ENCODE results near the gene KLHL10. TPM values are rescaled to one million over a fixed set of nuclear protein-coding genes. Genes with fewer than 3 reads are reported as not detected.

KLHL10 gene
- total RNA-seq, 1 experiment from 2014 or later: not detected

- intact Hi-C loops (cut with micrococcal nuclease): no loop called here
- Histone ChIP-seq H3K4me2 (ENCODE audit: low read length) (peak within 1 kb of the TSS; percentile 99), H3K4me3 (ENCODE audit: low read length) (peak within 1 kb of the TSS; percentile 85), H3K36me3 (ENCODE audit: low read depth, low read length) (no peaks in the 10 kb centered on the region), H3K9me2 (replicated peaks; ENCODE audit: low read length) (no peaks in the 10 kb centered on the region), H2AFZ (ENCODE audit: low read length) (peak within 1 kb of the TSS; percentile 88), H3F3A (ENCODE audit: low read length, unreplicated experiment) (no peaks in the 10 kb centered on the region), H3K4me1 (ENCODE audit: insufficient read depth, low read length) (peaks cover 27% of the 10 kb centered on the region), H3K9ac (ENCODE audit: low read length) (peak within 1 kb of the TSS; percentile 83), H3K27me3 (ENCODE audit: low read length) (no peaks in the 10 kb centered on the region), H3K27ac (ENCODE audit: low read length) (peak within 1 kb of the TSS; percentile 65), H4K20me1 (ENCODE audit: low read length) (no peaks in the 10 kb centered on the region), H3K9me3 (ENCODE audit: low read length) (no peaks in the 10 kb centered on the region), H3K79me2 (ENCODE audit: low read length) (peaks cover 49% of the 10 kb centered on the region)
- ATAC-seq: peak; percentile 40
- ChIA-PET POLR2A (ENCODE audit: unreplicated experiment) (interaction anchor here (0.5 kb wide), 1 partner anchor 95 kb away, joined by 3 read pairs; no protein-coding TSS in a partner anchor), CTCF (no interaction called here)
- TF ChIP-seq EZH2 (IDR thresholded peaks at IDR 0.05; ENCODE audit: low read length, unreplicated experiment): no peak
- TF ChIP-seq EZH2phosphoT487 (IDR thresholded peaks at IDR 0.05; ENCODE audit: borderline replicate concordance, low read length): no peak
- no peak for TF ChIP-seq CTCF (conservative IDR thresholded peaks at IDR 0.05; ENCODE audit: low read depth, low read length)
- peak; percentile 68 for DNase-seq
- BruUV-seq (replicated peaks): no TSS peak
Observed at GRCh38 chr17:41812381-41813151, 25.1 kb upstream of the KLHL10 start, which contains the start of gene FKBP10. Gene FKBP10 (plus strand): TSS chr17:41813004. CDS start chr17:41813035, 31 bp downstream.

GRCh38 chr17:41813152-41813680 lies 24.4 kb upstream of the KLHL10 start:
- no peaks in the 10 kb centered on the region for H3K9me2 ChIP-seq (replicated peaks; ENCODE audit: low read length)
- peak overlapping the region; percentile 65 for H3K27ac ChIP-seq (ENCODE audit: low read length)
- peak overlapping the region; percentile 88 for H2AFZ ChIP-seq (ENCODE audit: low read length)
- intact Hi-C loops (cut with micrococcal nuclease): no loop called here
- no peaks in the 10 kb centered on the region for H3K27me3 ChIP-seq (ENCODE audit: low read length)
- POLR2A ChIA-PET (ENCODE audit: unreplicated experiment): no interaction called here
- no peak for DNase-seq
- H3K79me2 ChIP-seq (ENCODE audit: low read length): peaks cover 49% of the 10 kb centered on the region
- H4K20me1 ChIP-seq (ENCODE audit: low read length): no peaks in the 10 kb centered on the region
- H3K4me1 ChIP-seq (ENCODE audit: insufficient read depth, low read length): peaks cover 27% of the 10 kb centered on the region
- CTCF ChIA-PET: no interaction called here
- no peaks in the 10 kb centered on the region for H3K9me3 ChIP-seq (ENCODE audit: low read length)
- H3K9ac ChIP-seq (ENCODE audit: low read length): peak overlapping the region; percentile 83
- BruUV-seq (replicated peaks): no TSS peak
- TF ChIP-seq EZH2phosphoT487 (IDR thresholded peaks at IDR 0.05; ENCODE audit: borderline replicate concordance, low read length) (no peak), CTCF (conservative IDR thresholded peaks at IDR 0.05; ENCODE audit: low read depth, low read length) (no peak), EZH2 (IDR thresholded peaks at IDR 0.05; ENCODE audit: low read length, unreplicated experiment) (no peak)
- H3K4me3 ChIP-seq (ENCODE audit: low read length): peak overlapping the region; percentile 85
- ATAC-seq: no peak
- no peaks in the 10 kb centered on the region for H3F3A ChIP-seq (ENCODE audit: low read length, unreplicated experiment)
- no peaks in the 10 kb centered on the region for H3K36me3 ChIP-seq (ENCODE audit: low read depth, low read length)
- peak overlapping the region; percentile 99 for H3K4me2 ChIP-seq (ENCODE audit: low read length)

- Histone ChIP-seq H3K9ac (ENCODE audit: low read length) (peak overlapping the region; percentile 83), H4K20me1 (ENCODE audit: low read length) (no peaks in the 10 kb centered on the region), H3K27me3 (ENCODE audit: low read length) (no peaks in the 10 kb centered on the region), H3K36me3 (ENCODE audit: low read depth, low read length) (no peaks in the 10 kb centered on the region), H3K4me1 (ENCODE audit: insufficient read depth, low read length) (peaks cover 27% of the 10 kb centered on the region), H3K27ac (ENCODE audit: low read length) (no peak overlapping the region), H3K4me2 (ENCODE audit: low read length) (peak overlapping the region; percentile 99), H3K79me2 (ENCODE audit: low read length) (peaks cover 46% of the 10 kb centered on the region), H3K9me2 (replicated peaks; ENCODE audit: low read length) (no peaks in the 10 kb centered on the region), H3F3A (ENCODE audit: low read length, unreplicated experiment) (no peaks in the 10 kb centered on the region), H3K9me3 (ENCODE audit: low read length) (no peaks in the 10 kb centered on the region), H2AFZ (ENCODE audit: low read length) (no peak overlapping the region), H3K4me3 (ENCODE audit: low read length) (peak overlapping the region; percentile 85)
- BruUV-seq (replicated peaks): TSS peak; percentile 55
- ATAC-seq (no peak), DNase-seq (no peak)
- no peak for TF ChIP-seq EZH2phosphoT487 (IDR thresholded peaks at IDR 0.05; ENCODE audit: borderline replicate concordance, low read length)
- TF ChIP-seq EZH2 (IDR thresholded peaks at IDR 0.05; ENCODE audit: low read length, unreplicated experiment): no peak
- TF ChIP-seq CTCF (conservative IDR thresholded peaks at IDR 0.05; ENCODE audit: low read depth, low read length): no peak
- ChIA-PET CTCF (no interaction called here), POLR2A (ENCODE audit: unreplicated experiment) (no interaction called here)
- intact Hi-C loops (cut with micrococcal nuclease): no loop called here
Observed at GRCh38 chr17:41813699-41814124, 23.9 kb upstream of the KLHL10 start.

Measured in PC-3 (cell line).